HG03378 (cell line): ENCODE results near the gene ZNF681.
"Not testable (repeated sequence)": the region's sequence is repeated elsewhere in the genome, so short reads cannot be mapped to it uniquely, and the experiment has no call there.

Source experiments
- ATAC-seq: cut with Tn5 transposase; IDR thresholded peaks from one replicate; pipeline ENCODE4 v1.9.1; 2021; ENCODE audit warnings: mild to moderate bottlenecking, moderate library complexity; ENCODE audit not compliant: unreplicated experiment

ZNF681 gene

DNA sequence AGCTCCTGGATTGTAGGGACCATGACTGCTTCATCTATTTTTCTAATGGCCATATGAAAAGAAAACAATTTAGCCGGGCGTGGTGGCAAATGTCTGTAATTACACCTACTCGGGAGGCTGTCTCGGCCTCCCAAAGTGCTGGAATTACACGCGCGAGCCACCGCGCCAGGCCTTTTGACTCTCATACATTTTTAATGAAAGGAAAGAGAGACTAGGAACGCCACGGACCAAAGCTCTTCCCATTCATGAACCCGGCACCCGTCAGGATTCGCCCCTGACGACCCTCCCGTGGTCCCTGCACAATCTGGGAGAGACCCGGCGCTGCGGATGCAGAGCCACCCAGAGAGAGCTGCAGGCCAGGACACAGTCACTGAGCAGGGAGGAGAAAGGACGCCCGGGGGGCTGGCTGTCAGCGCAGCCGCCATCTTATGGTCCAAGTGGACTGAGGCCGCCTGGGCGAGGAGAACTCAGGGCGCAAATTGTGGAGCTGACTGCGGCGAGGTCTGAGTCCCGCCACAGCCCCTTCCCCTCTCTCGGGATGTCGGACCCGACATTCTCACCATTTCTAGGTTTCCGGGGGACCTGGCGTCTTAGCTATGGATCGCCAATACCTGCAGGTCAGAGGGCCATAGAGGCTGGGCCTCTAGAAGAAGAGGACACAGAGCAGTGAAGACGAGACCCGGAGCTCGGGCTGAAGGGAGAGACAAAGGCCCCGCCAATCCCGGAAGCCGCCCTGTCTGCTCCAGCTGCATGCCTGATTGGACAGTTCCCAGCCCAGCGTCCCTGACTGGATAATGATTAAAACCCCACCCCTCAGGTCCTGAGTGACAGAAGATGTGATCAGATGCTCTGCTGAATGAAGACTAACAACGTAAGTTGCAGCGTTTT lies at the start of gene ZNF681:
ZNF681 (minus strand) TSS at position 705 of the 888 bp plus-strand sequence; CDS start at position 563, 142 bp downstream.
- peak; percentile 80 for ATAC-seq

DNA sequence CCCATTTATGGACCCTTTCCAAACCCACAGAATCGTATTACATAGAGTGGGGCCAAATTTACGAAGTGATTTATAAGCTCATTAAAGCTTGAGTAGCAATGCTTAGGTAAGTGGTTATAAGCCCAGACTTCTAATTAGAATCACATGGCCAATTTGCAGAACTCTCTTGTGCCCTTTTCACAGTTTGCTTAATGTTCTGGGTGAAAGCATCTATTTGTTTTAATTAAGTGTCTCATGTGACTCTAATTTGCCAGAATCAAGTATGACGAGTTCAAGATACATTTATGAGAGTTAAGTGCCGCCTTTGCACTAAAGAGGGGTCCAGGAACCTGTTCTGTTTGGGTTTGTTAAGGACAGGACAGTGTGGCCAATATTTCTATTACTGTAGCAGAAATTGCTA lies 46.0 kb upstream of the ZNF681 start:
- ATAC-seq, result no peak

DNA sequence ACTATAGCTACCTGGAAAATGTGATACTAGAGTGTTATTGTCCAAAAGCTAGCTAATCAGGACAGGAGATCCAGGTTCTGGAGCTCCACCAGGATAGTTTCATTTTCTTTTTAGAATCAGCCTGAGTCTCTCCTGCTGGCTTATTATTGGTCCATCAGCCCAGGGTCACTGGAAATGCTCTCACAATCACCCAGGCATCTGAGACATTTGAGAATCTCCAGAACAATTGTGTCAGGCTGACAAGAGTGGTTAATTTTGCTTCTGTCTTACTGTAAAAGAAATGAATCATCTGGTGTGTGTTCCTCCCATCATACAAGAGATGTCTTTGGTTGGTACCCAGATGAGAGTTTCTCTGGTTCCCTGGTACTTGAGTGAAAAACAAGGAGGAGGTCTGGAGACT lies 43.6 kb upstream of the ZNF681 start:
- no peak for ATAC-seq

DNA sequence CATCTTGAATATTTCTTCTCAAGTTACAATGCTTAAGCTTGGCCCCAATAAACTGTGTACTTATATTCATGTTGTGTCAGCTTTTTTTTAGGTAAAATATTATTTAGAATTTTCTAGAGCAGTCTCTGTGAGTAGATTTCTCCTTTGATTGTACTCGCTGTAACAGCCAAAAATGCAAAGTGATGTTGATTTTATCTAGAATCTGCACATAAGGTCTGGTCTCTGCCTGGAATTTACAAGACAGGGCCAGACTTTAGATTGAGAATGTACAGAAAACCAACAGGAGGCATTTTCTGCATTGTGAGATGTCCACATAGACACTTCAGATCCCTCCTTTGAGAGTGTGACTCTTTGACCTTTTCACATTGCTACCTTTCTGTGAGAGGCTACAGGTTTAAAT lies 43.1 kb upstream of the ZNF681 start:
- no peak for ATAC-seq

DNA sequence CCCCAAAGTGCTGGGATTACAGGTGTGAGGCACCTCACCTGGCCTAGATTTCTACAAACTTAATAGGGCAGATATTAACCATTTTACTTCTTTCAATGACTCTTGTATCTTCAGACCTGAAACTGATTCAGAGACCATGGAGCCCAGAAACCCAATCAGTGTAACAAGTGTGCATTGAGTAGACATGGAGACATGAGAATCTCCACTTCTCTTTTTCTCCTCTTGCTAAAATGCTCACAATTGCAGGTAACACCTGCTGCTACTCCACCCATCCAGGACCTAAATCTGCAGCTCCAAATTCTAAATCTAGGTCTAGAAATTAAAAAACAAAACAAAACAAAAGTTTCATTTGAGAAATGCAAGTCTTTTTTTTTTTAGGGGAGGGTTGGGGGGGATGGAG lies 42.2 kb upstream of the ZNF681 start:
- ATAC-seq, result no peak

DNA sequence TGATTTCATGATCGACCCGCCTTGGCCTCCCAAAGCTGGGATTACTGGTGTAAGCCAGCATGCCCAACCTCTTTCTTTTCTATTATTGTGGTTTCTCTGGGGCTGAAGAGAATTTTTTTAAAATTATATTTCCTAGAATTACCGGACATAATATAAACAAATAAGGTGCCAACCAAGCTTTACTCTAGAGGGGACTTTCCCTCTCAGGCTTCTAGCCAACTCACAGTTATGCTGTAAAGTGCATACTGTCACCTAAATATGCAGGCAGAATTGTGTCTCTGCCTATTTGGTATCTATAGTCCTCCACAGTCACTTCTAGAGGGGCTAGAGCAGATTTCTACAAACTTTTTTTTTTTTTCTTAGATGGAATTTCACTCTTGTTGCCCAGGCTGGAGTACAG lies 41.6 kb upstream of the ZNF681 start:
- no peak for ATAC-seq

DNA sequence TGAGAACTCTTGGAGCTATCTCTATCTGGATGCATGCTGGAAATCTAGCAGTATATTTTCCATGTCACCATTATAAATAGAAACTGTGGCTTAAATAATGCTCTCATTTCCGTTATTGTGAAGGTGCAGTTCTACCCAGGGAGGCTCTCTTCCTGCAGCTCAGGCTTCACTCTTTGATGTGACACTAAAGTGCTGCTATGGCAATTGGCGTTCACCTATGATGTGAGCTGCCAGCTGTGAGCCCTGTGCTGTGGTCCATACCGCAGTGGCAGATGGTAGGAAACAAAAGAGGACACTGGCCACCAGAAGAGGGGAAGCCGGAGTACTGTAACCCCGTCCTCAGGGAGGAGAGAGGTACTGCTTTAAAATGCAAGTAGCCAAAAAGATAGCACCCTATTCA lies 40.6 kb upstream of the ZNF681 start:
- no peak for ATAC-seq

DNA sequence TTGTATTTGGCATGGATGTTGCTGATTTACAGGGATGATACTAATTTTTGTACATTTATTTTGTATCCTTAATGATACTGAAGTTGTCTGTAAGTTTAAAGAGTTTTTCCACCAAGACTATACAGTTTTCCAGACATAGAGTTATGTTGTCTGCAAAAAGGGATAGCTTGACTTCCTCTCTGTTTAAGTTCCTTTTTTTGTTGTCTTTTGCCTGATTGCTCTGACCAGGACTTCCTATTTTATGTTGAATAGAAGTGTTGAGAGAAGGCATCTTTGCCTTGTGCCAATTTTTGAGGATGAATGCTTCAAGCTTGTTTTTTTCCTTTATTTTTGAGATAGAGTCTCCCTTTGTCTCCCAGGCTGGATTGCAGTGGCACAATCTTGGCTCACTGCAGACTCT lies 36.8 kb upstream of the ZNF681 start:
- ATAC-seq, result no peak

DNA sequence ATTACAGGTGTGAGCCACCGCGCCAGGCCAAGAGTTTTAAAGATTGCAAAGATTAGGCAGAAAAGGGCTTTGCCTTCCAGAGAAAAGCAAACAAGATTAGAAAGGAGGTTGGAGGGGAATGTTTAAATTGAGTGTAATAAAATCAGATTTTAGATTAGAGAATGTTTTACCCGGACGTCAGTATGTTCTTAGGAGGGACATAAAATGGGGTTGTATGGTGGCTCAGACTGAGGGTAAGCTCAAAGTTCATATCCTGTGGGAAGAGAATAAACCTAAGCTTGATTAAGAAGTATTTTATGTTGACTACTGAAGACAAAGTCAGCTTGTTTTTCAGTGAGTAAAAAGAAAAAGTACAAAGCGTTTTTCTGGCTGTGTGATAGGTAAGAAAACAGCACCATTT lies 34.1 kb upstream of the ZNF681 start:
- ATAC-seq, result no peak

DNA sequence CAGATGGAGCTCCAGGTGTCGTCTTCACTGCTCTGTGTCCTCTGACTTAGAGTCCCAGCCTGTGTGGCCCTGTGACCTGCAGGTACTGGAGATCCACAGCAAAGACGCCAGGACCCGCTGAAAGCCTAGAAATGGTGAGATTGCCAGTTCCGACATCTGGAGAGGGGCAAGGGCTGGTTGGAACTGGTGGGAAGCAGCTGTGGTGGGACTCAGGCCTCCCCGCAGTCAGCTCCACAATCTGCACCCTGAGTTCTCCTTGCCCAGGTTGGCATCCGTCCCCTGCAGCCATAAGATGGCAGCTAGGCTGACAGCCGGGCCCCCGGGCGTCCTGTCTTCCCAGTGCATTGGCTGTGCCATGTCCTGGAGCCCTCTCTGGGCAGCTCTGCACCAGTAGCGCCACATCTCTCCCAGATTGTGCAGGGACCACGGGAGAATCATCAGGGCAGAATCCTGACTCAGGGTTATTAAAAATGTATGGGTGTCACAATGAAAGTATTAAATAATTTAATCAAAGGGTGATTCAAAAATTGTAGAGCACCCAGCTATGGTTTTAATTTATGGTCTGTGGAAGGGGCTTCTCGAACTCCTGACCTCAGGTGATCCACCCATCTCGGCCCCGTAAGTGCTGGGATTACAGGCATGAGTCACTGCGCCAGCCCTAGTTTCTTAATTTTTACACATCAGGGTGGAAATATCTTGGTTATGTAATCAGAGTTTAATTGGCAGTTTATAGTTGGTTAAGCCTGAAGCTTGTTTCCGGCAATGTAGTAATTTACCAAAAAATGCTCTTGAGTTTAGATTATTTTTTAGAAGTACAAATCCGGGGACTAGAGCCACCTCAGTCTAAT lies 32.2 kb upstream of the ZNF681 start:
- no peak for ATAC-seq

DNA sequence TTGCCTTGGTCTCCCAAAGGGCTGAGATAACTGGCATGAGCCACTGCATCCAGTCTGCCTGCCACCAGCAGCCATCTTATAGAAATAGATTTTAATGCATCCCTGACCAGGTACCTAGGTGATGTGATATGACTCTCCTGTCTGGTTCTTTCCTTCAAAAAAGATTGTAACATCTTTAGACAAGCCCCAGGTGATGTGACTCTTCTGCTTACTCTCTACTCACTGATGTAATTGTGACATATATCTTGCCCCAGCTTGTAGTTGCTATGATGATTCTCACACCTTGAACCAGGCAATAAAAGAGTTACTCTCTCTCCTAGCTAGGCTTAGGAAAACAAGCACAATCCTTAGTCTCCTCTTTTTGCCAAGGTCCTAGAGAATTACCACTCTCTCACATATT lies 30.6 kb upstream of the ZNF681 start:
- no peak for ATAC-seq

DNA sequence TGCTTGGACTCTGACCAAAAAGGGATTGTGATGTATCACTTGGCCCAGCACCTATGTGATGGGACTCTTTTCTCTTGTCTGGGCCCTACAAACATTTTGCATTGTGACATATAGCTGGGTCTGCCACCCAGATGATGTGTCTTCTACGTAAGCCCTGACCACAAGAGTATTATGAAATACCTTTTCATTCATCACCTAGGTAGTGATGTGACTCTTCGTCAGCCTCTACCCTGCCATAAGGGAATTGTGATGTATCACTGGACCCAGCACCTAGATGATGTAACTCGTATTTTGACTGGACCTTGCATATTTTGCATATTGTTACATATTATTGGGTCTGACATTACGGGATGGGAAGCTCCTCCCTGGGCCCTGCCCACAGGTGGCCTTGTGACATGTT lies 29.7 kb upstream of the ZNF681 start:
- no peak for ATAC-seq

DNA sequence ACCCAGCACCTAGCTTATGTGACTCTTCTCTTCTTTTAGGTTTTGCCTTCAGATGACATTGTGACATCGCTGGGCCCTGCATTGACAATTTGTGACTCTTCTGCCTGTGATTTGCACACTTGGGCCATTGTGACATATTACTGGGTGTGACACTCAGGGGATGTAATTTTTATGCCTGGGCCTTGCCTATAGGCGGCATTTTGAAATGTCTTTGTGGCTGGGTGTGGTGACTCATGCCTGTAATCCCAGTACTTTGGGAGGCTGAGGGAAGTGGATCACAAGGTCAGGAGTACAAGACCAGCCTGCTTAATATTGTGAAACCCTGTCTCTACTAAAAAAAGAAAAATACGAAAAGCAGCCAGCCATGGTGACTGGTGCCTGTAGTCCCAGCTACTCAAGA lies 28.4 kb upstream of the ZNF681 start:
- no peak for ATAC-seq

DNA sequence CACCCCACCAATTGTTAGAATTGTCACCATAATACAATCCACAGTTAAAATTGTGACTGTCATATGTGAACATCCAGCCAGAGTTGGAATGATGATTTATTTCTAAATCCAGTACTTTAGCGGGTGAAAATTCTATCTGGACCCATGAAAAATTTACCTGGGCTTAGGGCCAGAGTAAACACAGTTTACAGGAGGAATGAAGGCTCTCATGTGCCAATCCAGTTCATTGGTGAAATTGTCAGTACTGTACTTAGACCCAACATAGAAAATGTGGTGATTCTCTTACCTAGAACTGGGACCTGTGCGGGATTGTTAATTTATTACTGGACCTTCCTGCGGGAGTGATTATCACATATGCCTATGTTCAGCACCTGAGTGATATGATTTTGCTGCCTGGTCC lies 27.3 kb upstream of the ZNF681 start:
- no peak for ATAC-seq

DNA sequence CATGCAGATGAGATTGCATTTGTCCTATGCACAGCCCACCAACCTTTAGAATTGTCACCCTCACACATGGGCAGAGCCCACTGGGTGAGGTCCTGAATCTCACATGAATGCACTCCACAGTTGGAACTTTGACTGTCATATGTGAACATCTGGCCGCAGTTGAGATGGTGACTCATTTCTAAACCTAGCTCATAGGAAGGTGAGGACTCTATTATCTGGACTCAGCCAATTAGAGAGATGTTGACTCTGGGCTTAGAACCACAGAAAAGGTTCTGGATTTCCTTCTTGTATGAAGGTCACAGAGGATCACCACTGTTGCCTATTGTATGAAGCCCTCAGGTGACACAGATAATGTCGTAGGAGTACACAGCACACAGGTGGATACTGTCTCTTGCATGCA lies 25.6 kb upstream of the ZNF681 start:
- ATAC-seq, result no peak

DNA sequence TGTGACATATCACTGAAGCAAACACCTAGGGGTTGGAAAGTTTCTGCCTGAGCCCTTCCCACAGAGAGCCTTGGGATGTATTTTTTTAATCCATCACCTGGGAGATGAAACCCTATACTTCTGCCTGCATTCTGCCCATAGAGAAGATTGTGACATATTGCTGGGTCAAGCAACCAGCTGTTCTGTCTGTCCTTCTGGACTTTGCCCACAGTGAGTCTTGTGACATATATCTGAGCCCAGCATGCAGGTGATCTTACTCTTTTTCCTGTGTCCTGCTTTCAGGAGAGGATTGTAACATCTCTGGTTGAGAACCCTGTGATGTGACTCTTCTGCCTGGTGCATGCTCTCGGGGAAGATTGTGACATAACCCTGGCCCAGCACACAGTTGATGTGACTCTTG lies 24.9 kb upstream of the ZNF681 start:
- no peak for ATAC-seq

DNA sequence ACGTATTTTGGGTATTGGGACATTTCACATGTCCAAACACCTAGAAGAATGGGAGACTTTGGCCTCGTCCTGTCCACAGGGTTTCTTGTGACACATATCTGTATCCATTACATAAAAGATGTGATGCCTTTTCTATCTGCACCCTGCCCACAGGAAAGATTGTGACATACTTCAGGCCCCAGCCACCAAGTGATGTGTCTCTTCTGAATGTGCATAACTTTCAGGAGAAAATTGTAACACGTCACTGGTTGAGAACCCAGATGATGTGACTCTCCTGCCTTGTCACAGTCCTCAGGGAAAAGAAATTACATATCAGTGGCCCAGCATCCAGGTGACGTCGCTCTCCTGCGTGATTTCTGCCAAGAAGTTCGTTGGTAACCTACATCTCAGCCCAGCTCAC lies 21.0 kb upstream of the ZNF681 start:
- no peak for ATAC-seq

DNA sequence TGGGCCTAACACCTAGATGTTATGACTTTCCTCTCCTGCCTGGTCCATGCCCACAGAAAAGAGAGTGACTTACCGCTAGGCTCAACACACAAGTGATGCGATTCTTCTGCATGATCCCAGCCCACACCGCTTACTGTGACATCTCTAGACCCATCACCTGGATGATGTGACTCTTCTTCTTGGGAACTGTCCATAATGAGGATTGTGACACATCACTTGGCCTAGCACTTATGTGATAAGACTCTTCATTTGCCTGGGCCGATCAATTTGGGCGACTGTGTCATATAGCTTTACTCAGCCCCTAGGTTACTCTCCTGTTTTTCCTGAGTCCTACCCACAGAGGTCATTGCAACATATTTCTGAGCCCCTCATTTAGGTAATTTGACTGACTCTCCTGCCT lies 19.9 kb upstream of the ZNF681 start:
- no peak for ATAC-seq

DNA sequence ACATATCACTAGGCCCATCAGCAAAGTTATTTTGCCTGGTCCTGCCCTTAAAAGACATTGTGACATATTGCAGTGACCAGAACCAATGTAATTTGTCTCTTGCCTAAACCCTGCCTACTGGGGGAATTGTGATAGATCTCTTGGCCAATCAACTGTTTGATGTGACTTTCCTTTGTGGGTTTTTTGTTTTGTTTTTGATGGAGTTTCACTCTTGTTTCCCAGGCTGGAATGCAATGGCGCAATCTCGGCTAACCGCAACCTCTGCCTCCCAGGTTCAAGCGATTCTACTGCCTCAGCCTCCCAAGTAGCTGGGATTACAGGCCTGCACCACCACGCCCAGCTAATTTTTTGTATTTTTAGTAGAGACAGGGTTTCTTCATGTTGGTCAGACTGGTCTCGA lies 19.3 kb upstream of the ZNF681 start:
- not testable (repeated sequence) for ATAC-seq

DNA sequence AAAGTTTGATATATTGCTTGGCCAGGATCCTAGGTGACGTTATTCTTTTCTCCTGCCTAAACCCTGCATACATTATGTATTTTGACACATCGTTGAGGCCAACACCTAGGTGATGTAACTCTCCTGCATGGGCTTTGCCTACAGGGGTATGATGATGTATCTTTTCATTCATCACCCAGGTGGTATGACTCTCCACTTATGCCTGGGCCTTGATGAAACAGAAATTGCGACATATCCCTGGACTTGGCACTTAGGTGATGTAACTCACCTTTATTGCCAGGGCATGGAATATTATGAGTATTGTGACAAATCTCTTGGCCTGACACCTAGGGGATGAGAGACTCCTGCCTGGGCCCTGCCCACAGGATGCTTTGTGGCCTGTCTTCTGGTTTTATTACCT lies 18.5 kb upstream of the ZNF681 start:
- no peak for ATAC-seq

DNA sequence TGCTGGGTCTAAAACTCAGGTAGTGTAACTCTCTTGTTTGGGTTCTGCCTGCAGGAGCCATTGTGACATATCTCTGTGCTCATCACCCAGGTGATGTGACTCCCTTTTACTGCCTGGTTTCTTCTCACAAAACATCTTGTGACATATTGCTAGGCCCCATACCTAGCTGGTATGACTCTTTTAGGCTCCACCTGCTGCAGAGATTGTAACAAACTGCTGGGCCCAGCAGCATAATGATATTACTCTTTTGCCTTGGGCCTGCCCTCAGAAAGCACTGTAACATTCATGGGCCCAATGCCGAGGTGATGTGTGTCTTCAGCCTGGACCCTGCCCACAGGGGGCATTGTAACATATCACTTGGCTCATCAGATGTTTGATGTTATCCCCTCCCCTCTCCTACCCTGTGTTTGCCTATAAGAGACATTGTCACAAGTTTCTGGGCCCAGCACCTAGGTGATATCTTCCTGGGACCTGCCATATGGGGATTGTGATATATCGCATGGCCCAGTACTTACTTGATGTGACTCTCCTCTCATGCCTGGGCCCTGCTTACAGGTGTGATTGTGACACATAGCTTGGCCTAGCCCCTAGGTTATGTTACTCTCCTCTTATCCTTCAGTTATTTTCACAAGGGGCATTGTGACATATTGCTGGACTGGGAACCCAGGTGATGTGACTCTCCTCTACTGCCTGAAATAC lies 18.0 kb upstream of the ZNF681 start:
- ATAC-seq, result no peak
